CD14-positive monocyte (primary cell): ENCODE measurements around the gene ZCCHC9. TPM values are rescaled to one million over a fixed set of nuclear protein-coding genes. Genes with fewer than 3 reads are reported as not detected.
"Not testable (repeated sequence)": the region's sequence is repeated elsewhere in the genome, so short reads cannot be mapped to it uniquely, and the experiment has no call there.

ENCODE experiments used
- DNase-seq, 3 donors: peaks; one replicate each; pipeline ENCODE4 v3.0.0-alpha.2; 2011 to 2022
- H2AFZ ChIP-seq: 2 replicates; pipeline ENCODE4 v1.6.0; 2012; ENCODE audit warnings: mild to moderate bottlenecking, low read depth, low read length, inconsistent platforms; ENCODE audit not compliant: insufficient read depth, poor library complexity, severe bottlenecking
- H3K27ac ChIP-seq, 2 donors: 1 replicate in 1 of 2; 2 replicates in 1 of 2; pipeline ENCODE4 v1.5.1; 2012 to 2013; ENCODE audit warnings: low read length in 2 of 2, control low read depth in 1 of 2, inconsistent platforms in 1 of 2, low read depth in 1 of 2, mild to moderate bottlenecking in 1 of 2
- H3K27me3 ChIP-seq, 2 donors: one replicate each; pipeline versions ENCODE4 v1.6.0 to v1.6.1; 2011 to 2013; ENCODE audit warnings: low read length in 2 of 2; ENCODE audit not compliant: control insufficient read depth in 2 of 2, insufficient read depth in 2 of 2
- H3K36me3 ChIP-seq, 2 donors: replicated peaks in 1 of 2; 1 replicate in 1 of 2; 2 replicates in 1 of 2; pipeline versions ENCODE4 v1.5.1 to v1.6.1; 2012 to 2013; ENCODE audit warnings: low read length in 2 of 2, control low read depth in 1 of 2, inconsistent platforms in 1 of 2, mild to moderate bottlenecking in 1 of 2; ENCODE audit not compliant: insufficient read depth in 2 of 2, control insufficient read depth in 1 of 2
- H3K4me1 ChIP-seq, 2 donors: 1 replicate in 1 of 2; 2 replicates in 1 of 2; pipeline versions ENCODE4 v1.5.1 to v1.6.1; 2012 to 2013; ENCODE audit warnings: low read length in 2 of 2, control low read depth in 1 of 2, inconsistent platforms in 1 of 2, mild to moderate bottlenecking in 1 of 2, moderate library complexity in 1 of 2; ENCODE audit not compliant: insufficient read depth in 2 of 2, control insufficient read depth in 1 of 2
- H3K4me2 ChIP-seq: replicated peaks from 2 replicates; pipeline ENCODE3; 2012; ENCODE audit warnings: low read length, moderate library complexity, mild to moderate bottlenecking; ENCODE audit not compliant: poor library complexity, severe bottlenecking; ENCODE audit errors: extremely low read depth
- H3K4me3 ChIP-seq, 3 experiments: fragments of 200-600 bp in 1 of 3; sonication (generic) in 1 of 3; replicated peaks in 1 of 3; 1 replicate in 2 of 3; 2 replicates in 1 of 3; pipeline ENCODE4 v1.5.1; 2011 to 2013; ENCODE audit warnings: low read length in 3 of 3, mild to moderate bottlenecking in 3 of 3, control low read depth in 2 of 3, low read depth in 2 of 3, inconsistent platforms in 1 of 3, moderate library complexity in 1 of 3
- H3K79me2 ChIP-seq: 2 replicates; pipeline ENCODE4 v1.6.0; 2012; ENCODE audit warnings: mild to moderate bottlenecking, control low read depth, inconsistent platforms, low read length, moderate library complexity; ENCODE audit not compliant: insufficient read depth
- H3K9ac ChIP-seq: 2 replicates; pipeline ENCODE4 v1.6.0; 2017; ENCODE audit warnings: low read length, mild to moderate bottlenecking; ENCODE audit not compliant: insufficient read depth, poor library complexity, severe bottlenecking
- H3K9me3 ChIP-seq, 2 donors: replicated peaks in 1 of 2; 1 replicate in 1 of 2; 2 replicates in 1 of 2; pipeline versions ENCODE4 v1.5.1 to v1.6.1; 2012 to 2013; ENCODE audit warnings: low read length in 2 of 2, control low read depth in 1 of 2; ENCODE audit not compliant: control insufficient read depth in 1 of 2, insufficient read depth in 1 of 2
- H4K20me1 ChIP-seq: 2 replicates; pipeline ENCODE4 v1.6.0; 2012; ENCODE audit warnings: mild to moderate bottlenecking, low read length, control low read depth, moderate library complexity; ENCODE audit not compliant: insufficient read depth
- H3K27ac Mint-ChIP-seq, 7 donors: one replicate each; pipeline ENCODE4 v1.8.0; 2020; ENCODE audit warnings: mild to moderate bottlenecking in 7 of 7, mixed read lengths in 7 of 7, moderate library complexity in 6 of 7, inconsistent platforms in 2 of 7
- H3K27me3 Mint-ChIP-seq, 3 donors: one replicate each; pipeline ENCODE4 v1.8.0; 2021 to 2022; ENCODE audit warnings: low read depth in 3 of 3, mild to moderate bottlenecking in 3 of 3, mixed read lengths in 3 of 3, moderate library complexity in 3 of 3, inconsistent platforms in 1 of 3
- H3K36me3 Mint-ChIP-seq, 2 donors: one replicate each; pipeline ENCODE4 v1.8.0; 2020; ENCODE audit warnings: mixed read lengths in 2 of 2, inconsistent platforms in 1 of 2, mild to moderate bottlenecking in 1 of 2
- H3K4me1 Mint-ChIP-seq: one replicate; pipeline ENCODE4 v1.8.0; 2020; ENCODE audit warnings: mild to moderate bottlenecking, mixed read lengths
- H3K4me3 Mint-ChIP-seq, 2 donors: one replicate each; pipeline ENCODE4 v1.8.0; 2020; ENCODE audit warnings: mild to moderate bottlenecking in 2 of 2, mixed read lengths in 2 of 2, moderate library complexity in 1 of 2
- H3K9me3 Mint-ChIP-seq, 7 donors: one replicate each; pipeline ENCODE4 v1.8.0; 2020 to 2022; ENCODE audit warnings: mixed read lengths in 7 of 7, mild to moderate bottlenecking in 6 of 7, moderate library complexity in 6 of 7, inconsistent platforms in 2 of 7
- CTCF ChIP-seq: fragments of 200-600 bp; IDR thresholded peaks from one replicate; pipeline ENCODE4 v1.8.0; 2022; ENCODE audit warnings: antibody characterized with exemption, mild to moderate bottlenecking
- WGBS: methylation state at CpG from one replicate; pipeline ENCODE4 v1.1.5; 2013; ENCODE audit warnings: missing lambda C conversion rate; ENCODE audit not compliant: insufficient coverage; 5-methylcytosine and 5-hydroxymethylcytosine counted together
- intact Hi-C, 2 donors: fragments of 100-400 bp; cut with micrococcal nuclease; formaldehyde crosslinking; loops; one replicate each; pipeline versions ENCODE4 v1.15.0 to v1.15.1; 2023
- polyA plus RNA-seq, 3 donors: library from polyadenylated mRNA; depleted of rRNA in 1 of 3; unstranded in 2 of 3; stranded (reverse) in 1 of 3; fragments of 300-500 nt in 2 of 3; fragments of >200 nt in 1 of 3; fragmentation: Illumina TruSeq in 2 of 3; gene quantifications; 1 replicate in 2 of 3; 2 replicates in 1 of 3; pipeline ENCODE4 v1.2.3, GENCODE V29; 2012 to 2021

The ZCCHC9 gene
- polyA plus RNA-seq, 3 donors: 10.6 to 15.9 (median 14.6) TPM

GRCh38 chr5:81254886-81255559 is 46.4 kb upstream of the ZCCHC9 start:
- peaks cover 2 to 5% of the 10 kb centered on the region in 2 donors for H3K36me3 Mint-ChIP-seq
- Histone ChIP-seq H3K4me3 (no peak overlapping the region), H3K9me3 (peaks cover 0 to 15% of the 10 kb centered on the region in 2 donors), H3K4me1 (peaks cover 6% of the 10 kb centered on the region in 2 donors), H3K36me3 (no peaks in the 10 kb centered on the region), H3K79me2 (no peaks in the 10 kb centered on the region), H3K9ac (no peak overlapping the region), H3K4me2 (no peak overlapping the region), H2AFZ (no peak overlapping the region), H4K20me1 (no peaks in the 10 kb centered on the region), H3K27ac (no peak overlapping the region), H3K27me3 (no peaks in the 10 kb centered on the region)
- intact Hi-C loops: no loop called here
- H3K4me3 Mint-ChIP-seq: no peak overlapping the region
- H3K27ac Mint-ChIP-seq: no peak overlapping the region
- 98% methylated on average over 19 of the region's 21 CpGs for WGBS
- DNase-seq: no peak
- H3K27me3 Mint-ChIP-seq: peaks cover 0 to 2% (median 1%) of the 10 kb centered on the region in 3 donors
- peaks cover 4 to 9% (median 6%) of the 10 kb centered on the region in 7 donors for H3K9me3 Mint-ChIP-seq
- TF ChIP-seq CTCF: no peak
- H3K4me1 Mint-ChIP-seq: peaks cover 12% of the 10 kb centered on the region

DNA sequence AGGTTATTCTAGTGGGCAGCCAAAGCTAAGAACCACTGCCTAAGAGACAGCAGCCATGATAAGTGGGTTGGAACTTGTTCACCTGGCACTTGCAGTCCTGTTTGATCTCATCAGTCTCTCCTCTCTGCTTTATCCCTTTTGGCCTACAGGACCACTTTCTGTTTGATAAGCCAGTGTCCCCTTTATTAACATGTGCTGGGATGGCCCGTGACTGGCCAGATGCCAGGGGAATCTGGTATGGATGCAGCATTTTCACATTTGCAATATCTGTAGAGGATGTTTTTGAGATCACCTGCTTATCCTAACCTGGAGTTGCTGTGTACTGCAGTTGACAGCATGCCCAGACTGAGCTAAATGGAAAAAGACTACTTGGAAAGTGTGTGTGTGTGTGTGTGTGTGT is 44.6 kb upstream of the ZCCHC9 start:
- H3K4me1 Mint-ChIP-seq: peaks cover 12% of the 10 kb centered on the region
- Histone ChIP-seq H3K27ac (no peak overlapping the region), H3K79me2 (no peaks in the 10 kb centered on the region), H4K20me1 (no peaks in the 10 kb centered on the region), H3K9me3 (peaks cover 0 to 15% of the 10 kb centered on the region in 2 donors), H3K9ac (no peak overlapping the region), H2AFZ (no peak overlapping the region), H3K4me3 (no peak overlapping the region), H3K4me2 (no peak overlapping the region), H3K36me3 (no peaks in the 10 kb centered on the region), H3K27me3 (no peaks in the 10 kb centered on the region), H3K4me1 (peaks cover 6% of the 10 kb centered on the region in 2 donors)
- intact Hi-C loops: no loop called here
- peaks cover 10 to 23% (median 17%) of the 10 kb centered on the region in 7 donors for H3K9me3 Mint-ChIP-seq
- WGBS: no CpG with 5 or more reads among the region's 1 CpG
- no peak overlapping the region for H3K4me3 Mint-ChIP-seq
- no peak overlapping the region for H3K27ac Mint-ChIP-seq
- TF ChIP-seq CTCF: no peak
- peaks cover 2 to 5% of the 10 kb centered on the region in 2 donors for H3K36me3 Mint-ChIP-seq
- no peak for DNase-seq
- peaks cover 0 to 3% (median 2%) of the 10 kb centered on the region in 3 donors for H3K27me3 Mint-ChIP-seq

DNA sequence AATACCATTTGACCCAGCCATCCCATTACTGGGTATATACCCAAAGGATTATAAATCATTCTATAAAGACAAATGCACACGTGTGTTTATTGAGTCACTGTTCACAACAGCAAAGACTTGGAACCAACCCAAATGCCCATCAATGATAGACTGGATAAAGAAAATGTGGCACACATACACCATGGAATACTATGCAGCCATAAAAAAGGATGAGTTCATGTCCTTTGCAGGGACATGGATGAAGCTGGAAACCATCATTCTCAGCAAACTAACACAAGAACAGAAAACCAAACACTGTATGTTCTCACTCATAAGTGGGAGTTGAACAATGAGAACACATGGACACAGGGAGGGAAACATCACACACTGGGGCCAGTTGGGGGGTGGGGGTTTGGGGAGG is 38.6 kb upstream of the ZCCHC9 start:
- no CpG with 5 or more reads among the region's 1 CpG for WGBS
- H3K36me3 ChIP-seq, H3K27ac Mint-ChIP-seq, H3K4me1 ChIP-seq, H4K20me1 ChIP-seq, H3K9ac ChIP-seq, H3K27me3 ChIP-seq, H3K36me3 Mint-ChIP-seq, H3K79me2 ChIP-seq, H2AFZ ChIP-seq, H3K4me3 ChIP-seq, H3K4me2 ChIP-seq, H3K27ac ChIP-seq, H3K4me3 Mint-ChIP-seq, intact Hi-C loops, H3K27me3 Mint-ChIP-seq, DNase-seq, H3K9me3 ChIP-seq: not testable (repeated sequence)
- Mint-ChIP-seq H3K9me3 (peaks cover 21 to 33% (median 23%) of the 10 kb centered on the region in 7 donors), H3K4me1 (peaks cover 11% of the 10 kb centered on the region)
